Daoy (cell line): Measurements from ENCODE around the gene ARHGAP21. TPM values are rescaled to one million over a fixed set of nuclear protein-coding genes. Genes with fewer than 3 reads are reported as not detected.
A peak's percentile ranks its signal among the peaks of the same experiment; 100 is the strongest.
"Not testable (repeated sequence)": the region's sequence is repeated elsewhere in the genome, so short reads cannot be mapped to it uniquely, and the experiment has no call there.

ENCODE experiments used
- DNase-seq: peaks from one replicate; pipeline ENCODE4 v3.0.0-alpha.2; 2015; ENCODE audit warnings: low read depth
- total RNA-seq: library from RNA; depleted of rRNA; stranded (reverse); fragments of >200 nt; shearing (Covaris generic); gene quantifications from 2 replicates; pipeline ENCODE4 v1.2.3, GENCODE V29; 2014

Gene ARHGAP21
- total RNA-seq, 1 experiment from 2014 or later: 21.1 TPM

DNA sequence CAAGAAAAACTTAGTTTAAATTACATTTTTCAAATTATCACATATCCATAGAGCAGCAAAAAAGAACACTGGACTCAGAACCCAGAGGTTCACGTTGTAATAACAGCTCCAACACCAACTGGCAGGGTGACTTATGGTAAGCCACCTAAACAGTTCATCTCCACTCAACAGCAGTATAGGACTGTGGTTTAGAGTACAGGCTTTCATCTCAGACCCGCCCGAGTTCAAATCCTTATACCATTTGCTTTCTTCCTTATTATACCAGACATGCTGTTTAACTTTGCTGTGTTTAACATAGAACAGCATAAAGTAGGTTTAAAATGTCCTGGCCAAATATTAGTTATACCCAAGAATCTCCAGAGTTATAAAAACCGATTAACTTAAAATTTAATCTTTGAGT is 97.9 kb downstream of the ARHGAP21 start:
- no peak for DNase-seq

- no peak for DNase-seq
Measured at GRCh38 chr10:24623383-24623782, 100.3 kb downstream of the ARHGAP21 start.

DNA sequence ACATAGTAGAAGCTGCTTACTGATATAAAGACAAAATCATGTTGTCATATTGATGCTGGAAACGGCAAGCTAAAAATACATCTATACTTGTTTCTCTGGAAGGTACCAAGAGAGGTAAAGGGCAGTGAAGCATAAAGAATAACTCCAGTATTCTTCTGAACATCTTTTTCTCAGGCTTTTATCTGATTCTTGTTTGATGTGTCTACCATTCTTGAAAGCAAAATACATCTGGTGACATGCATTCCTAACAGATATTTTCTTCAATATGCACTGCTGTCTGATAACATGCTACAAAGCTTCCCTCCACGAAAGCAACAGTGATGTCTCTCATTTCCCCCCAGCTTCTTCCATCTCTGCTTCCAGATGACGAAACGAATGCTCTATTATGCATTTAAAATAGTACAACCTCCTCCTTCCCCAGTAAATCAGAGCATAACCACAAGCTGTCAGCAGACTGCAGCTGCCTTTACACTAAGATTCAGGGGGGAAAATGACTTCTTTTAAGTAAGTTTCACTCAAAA is 100.8 kb downstream of the ARHGAP21 start:
- no peak for DNase-seq

GRCh38 chr10:24621035-24621795 is 102.5 kb downstream of the ARHGAP21 start:
- DNase-seq: not testable (repeated sequence)

DNA sequence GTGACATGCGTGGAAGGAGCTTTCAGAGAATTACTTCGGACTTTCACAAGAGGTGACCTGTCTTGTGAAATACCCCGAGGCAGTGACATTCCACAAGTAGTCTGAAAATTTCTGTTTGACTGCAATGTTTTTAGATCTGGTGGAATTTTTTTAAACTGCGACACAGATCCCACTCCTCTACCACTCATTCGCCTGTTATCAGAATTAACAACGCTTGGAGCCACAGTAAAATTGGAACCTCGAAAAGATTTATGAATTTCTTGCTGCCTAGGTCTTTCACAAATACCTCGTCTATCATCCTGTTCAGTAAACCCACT is 103.7 kb downstream of the ARHGAP21 start:
- not testable (repeated sequence) for DNase-seq

GRCh38 chr10:24619291-24619993 is 104.2 kb downstream of the ARHGAP21 start:
- not testable (repeated sequence) for DNase-seq

GRCh38 chr10:24618401-24618800 is 105.3 kb downstream of the ARHGAP21 start:
- DNase-seq: no peak

DNA sequence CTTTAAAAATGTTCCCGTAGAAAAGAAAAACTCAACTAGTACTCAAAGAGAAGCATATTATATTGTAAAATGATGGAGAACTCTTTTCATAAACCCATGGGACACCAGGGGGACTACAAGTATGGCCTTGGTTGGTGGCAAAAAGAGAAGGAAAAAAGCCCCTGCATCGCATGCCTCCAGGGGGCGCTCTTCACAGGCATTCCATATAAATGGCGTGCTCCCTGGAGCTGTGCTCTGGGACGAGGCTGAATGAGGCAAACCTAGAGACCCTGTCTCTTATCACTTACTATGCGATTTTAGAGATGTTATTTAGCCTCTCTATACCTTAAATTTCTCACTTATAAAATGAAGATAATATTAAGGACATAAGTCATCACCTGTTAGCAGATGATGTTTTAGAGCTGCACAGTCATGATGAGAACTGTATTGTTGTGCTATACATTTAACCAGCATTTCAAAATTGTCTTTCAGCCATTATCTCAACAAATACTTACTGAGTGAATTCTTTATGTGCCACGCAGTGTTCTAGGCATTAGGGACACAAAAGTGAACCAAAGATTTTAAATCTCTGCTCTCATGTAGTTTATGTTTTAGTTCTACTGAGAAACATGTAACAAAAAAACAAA is 105.8 kb downstream of the ARHGAP21 start:
- DNase-seq: peak; percentile 39

DNA sequence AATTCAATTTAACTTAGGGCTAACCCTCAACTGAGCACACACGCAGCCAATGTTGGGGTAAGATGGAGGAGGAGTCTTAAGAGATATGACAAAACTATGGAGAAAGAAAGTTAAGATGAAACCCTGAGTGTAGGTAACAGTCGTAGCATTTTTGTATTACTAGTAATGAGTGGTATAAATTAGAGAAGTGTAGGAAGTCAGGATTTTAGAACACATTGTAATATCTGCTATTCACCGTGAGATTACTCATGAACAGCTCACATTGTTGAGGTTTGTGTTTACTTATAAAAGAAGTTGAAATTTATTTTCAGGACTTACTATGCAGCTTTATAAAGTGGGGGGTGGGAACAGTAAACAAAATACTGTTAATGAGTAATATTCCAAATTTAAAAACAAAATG is 107.2 kb downstream of the ARHGAP21 start:
- no peak for DNase-seq

DNA sequence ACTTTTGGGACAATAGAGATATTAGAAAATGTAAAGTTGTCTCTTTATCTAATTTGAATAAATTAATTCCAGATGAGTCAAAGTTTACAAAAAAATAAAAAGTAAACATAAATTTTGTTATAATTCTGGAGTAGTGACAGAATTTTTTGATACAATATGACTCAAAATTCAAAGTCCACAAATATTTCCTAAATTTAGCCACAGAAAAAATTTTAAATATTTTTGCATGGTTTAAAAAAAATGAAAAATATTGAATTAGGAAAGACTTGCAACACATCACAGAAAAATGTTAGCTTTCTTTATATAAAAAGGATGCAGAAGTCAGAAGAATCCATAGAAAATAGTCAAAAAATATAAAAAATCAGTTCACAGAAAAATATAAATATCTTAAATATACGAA is 117.7 kb downstream of the ARHGAP21 start:
- DNase-seq: no peak

GRCh38 chr10:24605141-24605540 is 118.5 kb downstream of the ARHGAP21 start:
- no peak for DNase-seq

- DNase-seq: peak; percentile 32
Measured at GRCh38 chr10:24603333-24603732, 120.4 kb downstream of the ARHGAP21 start.

DNA sequence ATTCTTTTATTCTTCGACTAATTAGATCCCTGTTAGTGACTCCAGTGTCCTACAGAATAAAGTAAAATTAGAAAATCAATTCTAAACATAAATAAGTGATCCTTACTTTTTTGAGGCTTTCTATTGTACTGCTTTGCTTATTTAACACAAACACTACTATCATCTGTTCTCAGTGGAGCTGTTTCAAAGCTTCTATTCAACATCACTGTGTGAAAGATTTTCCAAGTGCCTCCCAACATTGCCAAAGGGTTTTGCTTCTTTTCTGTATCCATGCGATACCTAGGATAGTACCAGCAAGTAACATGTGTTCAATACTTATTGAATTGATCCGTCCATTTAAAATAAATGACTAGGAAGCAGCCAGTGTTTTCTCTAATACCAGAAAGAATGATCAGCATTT is 125.7 kb downstream of the ARHGAP21 start:
- no peak for DNase-seq

DNA sequence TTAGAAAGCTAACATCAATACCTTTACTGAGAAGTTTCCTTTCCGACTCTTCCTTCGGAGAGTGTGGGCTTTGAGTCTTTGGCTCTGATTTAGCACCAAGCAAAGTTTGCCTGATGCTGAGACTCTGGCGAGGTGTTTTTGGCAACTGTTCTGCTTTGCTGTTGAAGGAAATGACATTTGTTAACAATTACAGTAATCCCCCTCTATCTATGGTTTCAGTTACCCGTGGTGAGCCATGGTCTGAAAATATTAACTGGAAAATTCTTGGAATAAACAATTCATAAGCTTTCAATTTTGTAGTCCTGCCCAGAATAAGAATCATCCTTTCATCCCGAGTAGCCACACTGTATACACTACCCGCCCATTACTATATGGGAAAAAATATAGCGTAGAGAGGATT is 126.3 kb downstream of the ARHGAP21 start:
- DNase-seq: no peak

DNA sequence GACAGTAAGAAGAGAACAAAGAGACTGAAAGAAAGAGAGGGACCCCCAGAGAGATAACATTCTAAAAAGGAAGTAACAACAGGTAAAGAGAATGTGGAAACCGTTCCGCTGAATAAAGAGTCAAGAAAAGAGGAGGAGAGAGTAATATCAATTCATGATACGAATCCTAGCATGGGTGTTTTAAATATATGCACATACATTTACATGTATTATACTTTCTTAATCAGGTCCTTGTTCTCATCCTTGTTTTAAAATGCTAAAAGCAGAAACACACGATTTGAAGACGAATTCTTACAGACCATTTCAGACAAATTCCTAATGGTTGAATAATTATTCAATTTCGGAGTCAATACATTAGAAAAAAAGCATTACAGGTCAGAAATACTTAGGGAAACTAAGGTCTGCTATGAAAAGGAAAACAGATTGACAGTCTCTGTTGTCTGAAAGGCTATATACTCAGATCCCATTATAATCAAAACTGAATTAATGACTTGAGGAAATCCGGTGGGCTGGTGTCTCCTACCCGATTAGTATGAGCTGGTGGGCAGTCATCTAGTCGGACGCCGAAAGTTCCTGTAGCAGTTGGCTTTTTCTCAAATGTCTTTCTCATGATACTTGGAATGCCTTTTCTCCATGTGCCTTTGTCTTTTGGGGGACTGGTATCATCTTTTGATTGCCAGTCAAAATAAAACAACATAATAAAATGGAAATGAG is 127.3 kb downstream of the ARHGAP21 start:
- no peak for DNase-seq

GRCh38 chr10:24590697-24591457 is 132.8 kb downstream of the ARHGAP21 start:
- no peak for DNase-seq

GRCh38 chr10:24589265-24589664 is 134.4 kb downstream of the ARHGAP21 start:
- no peak for DNase-seq

GRCh38 chr10:24579906-24580305 is 143.8 kb downstream of the ARHGAP21 start:
- DNase-seq: no peak

DNA sequence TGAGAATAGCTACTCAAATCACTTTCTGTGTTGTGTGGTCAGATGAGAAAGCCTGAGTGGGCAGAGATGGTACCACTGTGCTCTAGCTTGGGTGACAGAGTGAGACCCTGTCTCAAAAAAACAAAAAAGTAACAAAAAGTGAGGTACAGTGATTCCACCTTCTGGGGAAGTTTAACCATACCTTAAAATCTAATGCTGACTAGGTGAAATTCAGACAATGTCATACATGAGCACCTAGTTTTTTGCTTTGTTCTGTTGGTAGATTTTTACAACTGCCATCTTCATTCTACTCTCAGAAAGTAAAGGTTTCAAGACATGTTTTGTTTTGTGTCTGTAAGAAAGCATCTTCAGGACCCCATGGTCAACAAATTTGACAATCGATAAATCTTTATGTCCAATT is 144.2 kb downstream of the ARHGAP21 start:
- no peak for DNase-seq

DNA sequence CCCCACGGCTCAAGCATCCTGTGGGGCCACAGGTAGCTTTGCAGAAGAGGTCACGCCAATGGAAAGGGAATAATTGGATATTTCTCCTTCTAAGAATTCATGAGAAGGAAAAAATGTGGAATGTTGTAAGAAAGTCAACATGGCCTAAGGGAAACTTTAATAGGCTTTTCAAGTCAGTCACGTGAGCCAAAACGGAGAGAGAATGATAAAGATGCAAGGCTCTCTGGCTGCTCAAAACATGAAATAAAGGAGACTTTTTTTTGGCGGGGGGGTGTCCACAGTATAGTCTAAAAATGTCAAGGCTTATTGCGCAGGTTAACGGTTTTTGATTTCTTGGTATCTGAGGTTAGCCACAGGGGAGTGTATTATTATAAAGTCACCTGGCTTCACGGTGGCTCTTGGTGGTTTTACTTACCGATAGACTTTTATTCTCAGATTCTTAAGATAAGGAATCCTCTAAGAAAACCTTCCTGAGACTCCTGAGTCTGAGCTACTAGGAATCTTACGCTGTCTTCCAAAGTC is 148.1 kb downstream of the ARHGAP21 start:
- no peak for DNase-seq

DNA sequence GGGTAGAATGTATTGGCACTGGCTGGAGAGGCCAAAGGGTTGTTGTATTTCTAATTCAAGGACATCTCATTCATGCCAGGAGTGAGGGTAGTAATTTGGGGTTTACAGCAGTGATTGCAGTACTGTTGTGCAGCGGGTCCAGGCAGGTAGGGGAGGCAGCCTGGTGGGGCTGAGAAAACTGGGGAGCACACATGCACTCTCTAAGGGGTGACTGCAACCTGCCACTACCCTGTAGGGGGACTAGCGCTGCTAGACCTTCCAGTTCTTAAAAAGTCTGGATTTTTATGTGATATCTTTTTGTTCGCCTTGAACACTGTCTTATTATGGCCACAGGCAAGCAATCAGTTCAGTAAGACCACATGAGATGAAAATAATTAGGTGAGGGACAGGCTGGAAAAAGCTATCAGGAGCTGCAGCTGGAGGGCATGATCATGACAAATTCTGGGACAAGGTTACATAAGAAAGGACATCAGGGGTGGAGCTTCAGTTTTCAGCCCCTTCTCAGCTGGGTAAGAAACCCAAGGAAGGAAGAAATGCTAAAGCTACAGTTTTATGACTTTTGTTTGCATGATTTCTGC is 149.0 kb downstream of the ARHGAP21 start:
- no peak for DNase-seq
